ENCODE results near the gene SNX7. TPM values are rescaled to one million over a fixed set of nuclear protein-coding genes. Genes with fewer than 3 reads are reported as not detected.

The SNX7 gene
- total RNA-seq, 4 donors from 2014 or later, result 21.7 to 55.4 (median 35.2) TPM

DNA sequence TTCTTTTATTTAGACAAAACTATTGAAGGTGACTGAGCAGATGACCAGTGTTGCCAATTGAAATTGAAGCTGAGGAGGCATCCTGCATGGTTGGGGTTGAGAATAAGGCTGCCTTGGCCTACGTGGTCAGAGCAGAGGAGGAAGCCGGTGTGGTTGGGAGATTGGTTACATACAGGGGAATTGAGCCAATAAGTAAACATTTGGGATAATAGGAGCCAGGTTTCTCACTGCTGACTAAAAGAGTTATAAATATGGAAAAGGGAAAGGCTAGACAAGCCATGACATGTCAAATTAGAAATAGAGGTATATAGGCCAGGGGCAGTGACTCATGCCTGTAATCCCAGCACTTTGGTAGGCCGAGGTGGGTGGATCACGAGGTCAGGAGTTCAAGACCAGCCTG, 15.8 kb downstream of the SNX7 start:
- Histone ChIP-seq H3K36me3 (no peaks in the 10 kb centered on the region), H3K27ac (no peak overlapping the region), H3K9me3 (no peaks in the 10 kb centered on the region), H3K27me3 (no peaks in the 10 kb centered on the region), H3K4me1 (peaks cover 0 to 6% (median 0%) of the 10 kb centered on the region in 3 donors), H3K4me3 (no peak overlapping the region)
- ATAC-seq, result no peak
- TF ChIP-seq CTCF (IDR thresholded peaks at IDR 0.05) (no peak), POLR2A (IDR thresholded peaks at IDR 0.05) (no peak), EP300 (IDR thresholded peaks at IDR 0.05) (no peak), POLR2AphosphoS5 (IDR thresholded peaks at IDR 0.05) (no peak)
- 25 to 39% methylated on average over 4 of the region's 4 CpGs for WGBS, 2 donors (ENCODE audit: low coverage in 1 of 2)

- Histone ChIP-seq H3K27ac (no peak overlapping the region), H3K27me3 (no peaks in the 10 kb centered on the region), H3K4me3 (no peak overlapping the region), H3K4me1 (peaks cover 0 to 6% (median 0%) of the 10 kb centered on the region in 3 donors), H3K36me3 (peaks cover 0 to 18% of the 10 kb centered on the region in 2 donors), H3K9me3 (no peaks in the 10 kb centered on the region)
- no peak for ATAC-seq
- 95 to 100% methylated on average over 3 of the region's 3 CpGs for WGBS, 2 donors (ENCODE audit: low coverage in 1 of 2)
- TF ChIP-seq POLR2A (IDR thresholded peaks at IDR 0.05) (no peak), POLR2AphosphoS5 (IDR thresholded peaks at IDR 0.05) (no peak), CTCF (IDR thresholded peaks at IDR 0.05) (no peak), EP300 (IDR thresholded peaks at IDR 0.05) (no peak)
These were observed 20.3 kb downstream of the SNX7 start for GRCh38 chr1:98681812-98682211.

DNA sequence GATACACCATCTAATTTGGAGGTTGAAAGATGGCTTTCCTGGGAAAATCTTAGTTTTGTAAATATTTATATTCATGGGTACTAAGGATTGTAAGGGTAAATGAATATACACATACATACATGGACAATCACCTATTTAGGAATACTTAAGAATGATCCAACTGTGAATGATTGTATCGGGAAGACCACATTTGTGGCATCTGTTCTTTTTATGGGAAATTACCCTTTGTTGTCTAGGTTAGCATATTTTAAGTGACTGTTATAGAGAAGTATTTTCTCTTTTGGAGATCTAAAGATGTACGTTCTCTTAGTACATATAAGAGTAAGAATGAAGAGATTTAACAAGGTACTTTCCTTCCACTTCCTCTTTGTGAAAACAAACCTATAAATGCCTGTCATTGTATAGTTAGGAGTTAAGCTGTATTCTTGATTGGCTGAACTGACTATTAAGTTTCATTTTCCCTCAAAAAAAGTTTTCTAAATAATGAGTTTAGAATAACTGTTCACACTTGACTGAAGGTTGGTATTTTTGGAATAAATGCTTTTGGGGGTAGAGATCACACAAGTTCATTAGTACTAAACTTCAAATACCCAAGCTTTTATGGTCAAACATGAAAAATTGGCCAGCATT, 26.7 kb downstream of the SNX7 start:
- WGBS, 2 donors (ENCODE audit: low coverage in 1 of 2), result 100% methylated on average over 2 of the region's 2 CpGs
- no peaks in the 10 kb centered on the region for H3K27me3 ChIP-seq
- ATAC-seq, result no peak
- H3K9me3 ChIP-seq, result no peaks in the 10 kb centered on the region
- no peaks in the 10 kb centered on the region for H3K4me1 ChIP-seq
- no peak overlapping the region for H3K27ac ChIP-seq
- peaks cover 0 to 40% of the 10 kb centered on the region in 2 donors for H3K36me3 ChIP-seq
- no peak overlapping the region for H3K4me3 ChIP-seq
- no peak for TF ChIP-seq EP300 (IDR thresholded peaks at IDR 0.05)
- TF ChIP-seq CTCF (IDR thresholded peaks at IDR 0.05), result no peak
- TF ChIP-seq POLR2AphosphoS5 (IDR thresholded peaks at IDR 0.05), result no peak
- TF ChIP-seq POLR2A (IDR thresholded peaks at IDR 0.05), result no peak

- no peak overlapping the region for H3K27ac ChIP-seq
- H3K27me3 ChIP-seq, result no peaks in the 10 kb centered on the region
- H3K9me3 ChIP-seq, result no peaks in the 10 kb centered on the region
- H3K36me3 ChIP-seq, result peaks cover 0 to 39% of the 10 kb centered on the region in 2 donors
- no peak for TF ChIP-seq CTCF (IDR thresholded peaks at IDR 0.05)
- no peak for TF ChIP-seq POLR2AphosphoS5 (IDR thresholded peaks at IDR 0.05)
- TF ChIP-seq EP300 (IDR thresholded peaks at IDR 0.05), result no peak
- TF ChIP-seq POLR2A (IDR thresholded peaks at IDR 0.05), result no peak
- no peak for ATAC-seq
- no peaks in the 10 kb centered on the region for H3K4me1 ChIP-seq
- no peak overlapping the region for H3K4me3 ChIP-seq
These were observed 29.1 kb downstream of the SNX7 start for GRCh38 chr1:98690576-98690975.

GRCh38 chr1:98692482-98692881, 31.0 kb downstream of the SNX7 start:
- no peak for TF ChIP-seq POLR2A (IDR thresholded peaks at IDR 0.05)
- TF ChIP-seq POLR2AphosphoS5 (IDR thresholded peaks at IDR 0.05), result no peak
- no peak for TF ChIP-seq EP300 (IDR thresholded peaks at IDR 0.05)
- no peak for TF ChIP-seq CTCF (IDR thresholded peaks at IDR 0.05)

More at GRCh38 chr1:98692482-98692881, 31.0 kb downstream of the SNX7 start:
- no peaks in the 10 kb centered on the region for H3K27me3 ChIP-seq
- 90 to 100% methylated on average over 2 of the region's 2 CpGs for WGBS, 2 donors (ENCODE audit: low coverage in 1 of 2)
- H3K36me3 ChIP-seq, result peaks cover 0 to 36% of the 10 kb centered on the region in 2 donors
- H3K4me3 ChIP-seq, result no peak overlapping the region
- no peak overlapping the region for H3K27ac ChIP-seq
- no peaks in the 10 kb centered on the region for H3K4me1 ChIP-seq
- ATAC-seq, result no peak
- H3K9me3 ChIP-seq, result no peaks in the 10 kb centered on the region
